ENCODE data around the gene ALG11. TPM values are rescaled to one million over a fixed set of nuclear protein-coding genes. Genes with fewer than 3 reads are reported as not detected.

Gene ALG11
- total RNA-seq, 1 donor from 2014 or later = 28.6 TPM

GRCh38 chr13:52002361-52002760 is 9.8 kb upstream of the ALG11 start:
- DNase-seq (ENCODE audit: low spot score) = no peak
- peaks cover 28% of the 10 kb centered on the region for H3K27me3 Mint-ChIP-seq (ENCODE audit: insufficient read depth)
- no peaks in the 10 kb centered on the region for H3K9me3 Mint-ChIP-seq
- intact Hi-C loops (cut with micrococcal nuclease) = no loop called here
- H3K36me3 Mint-ChIP-seq (ENCODE audit: low read depth) = no peaks in the 10 kb centered on the region
- no peaks in the 10 kb centered on the region for H3K4me1 Mint-ChIP-seq (ENCODE audit: low read depth)
- no peak overlapping the region for H3K27ac Mint-ChIP-seq
- no peak overlapping the region for H3K4me3 Mint-ChIP-seq

DNA sequence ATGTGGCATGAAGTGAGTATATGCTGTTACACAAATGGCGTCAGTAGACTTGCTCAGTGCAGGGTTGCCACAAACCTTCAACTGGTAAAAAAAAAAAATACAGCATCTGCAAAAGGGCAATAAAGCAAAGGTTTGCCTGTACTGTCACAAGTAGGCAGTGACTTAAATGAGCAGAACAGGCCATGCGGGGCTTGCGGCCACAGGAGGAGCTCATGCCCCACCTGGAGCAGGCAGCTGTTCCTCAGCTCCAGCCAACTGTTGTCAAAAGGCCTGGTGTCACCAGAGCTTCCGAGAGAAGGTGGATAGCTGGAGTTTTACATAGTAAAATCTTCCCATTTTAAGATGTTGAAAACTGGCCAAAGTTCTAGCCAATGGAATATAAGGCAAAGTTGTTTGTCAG is 8.7 kb upstream of the ALG11 start:
- intact Hi-C loops (cut with micrococcal nuclease) = no loop called here
- H3K36me3 Mint-ChIP-seq (ENCODE audit: low read depth) = no peaks in the 10 kb centered on the region
- peaks cover 24% of the 10 kb centered on the region for H3K27me3 Mint-ChIP-seq (ENCODE audit: insufficient read depth)
- no peaks in the 10 kb centered on the region for H3K9me3 Mint-ChIP-seq
- no peak overlapping the region for H3K27ac Mint-ChIP-seq
- no peaks in the 10 kb centered on the region for H3K4me1 Mint-ChIP-seq (ENCODE audit: low read depth)
- no peak for DNase-seq (ENCODE audit: low spot score)
- H3K4me3 Mint-ChIP-seq = no peak overlapping the region

- H3K27ac Mint-ChIP-seq = no peak overlapping the region
- intact Hi-C loops (cut with micrococcal nuclease) = no loop called here
Observed at GRCh38 chr13:52004511-52005170, 7.6 kb upstream of the ALG11 start.

GRCh38 chr13:52005841-52006522 is 6.2 kb upstream of the ALG11 start:
- no peaks in the 10 kb centered on the region for H3K9me3 Mint-ChIP-seq
- H3K4me3 Mint-ChIP-seq = no peak overlapping the region
- peaks cover 4% of the 10 kb centered on the region for H3K4me1 Mint-ChIP-seq (ENCODE audit: low read depth)
- DNase-seq (ENCODE audit: low spot score) = no peak
- intact Hi-C loops (cut with micrococcal nuclease) = no loop called here
- H3K27ac Mint-ChIP-seq = no peak overlapping the region
- H3K27me3 Mint-ChIP-seq (ENCODE audit: insufficient read depth) = peaks cover 38% of the 10 kb centered on the region
- H3K36me3 Mint-ChIP-seq (ENCODE audit: low read depth) = no peaks in the 10 kb centered on the region

More at GRCh38 chr13:52004511-52005170, 7.6 kb upstream of the ALG11 start:
- no peaks in the 10 kb centered on the region for H3K4me1 Mint-ChIP-seq (ENCODE audit: low read depth)
- peaks cover 29% of the 10 kb centered on the region for H3K27me3 Mint-ChIP-seq (ENCODE audit: insufficient read depth)
- H3K4me3 Mint-ChIP-seq = no peak overlapping the region
- DNase-seq (ENCODE audit: low spot score) = no peak
- no peaks in the 10 kb centered on the region for H3K36me3 Mint-ChIP-seq (ENCODE audit: low read depth)
- H3K9me3 Mint-ChIP-seq = no peaks in the 10 kb centered on the region

DNA sequence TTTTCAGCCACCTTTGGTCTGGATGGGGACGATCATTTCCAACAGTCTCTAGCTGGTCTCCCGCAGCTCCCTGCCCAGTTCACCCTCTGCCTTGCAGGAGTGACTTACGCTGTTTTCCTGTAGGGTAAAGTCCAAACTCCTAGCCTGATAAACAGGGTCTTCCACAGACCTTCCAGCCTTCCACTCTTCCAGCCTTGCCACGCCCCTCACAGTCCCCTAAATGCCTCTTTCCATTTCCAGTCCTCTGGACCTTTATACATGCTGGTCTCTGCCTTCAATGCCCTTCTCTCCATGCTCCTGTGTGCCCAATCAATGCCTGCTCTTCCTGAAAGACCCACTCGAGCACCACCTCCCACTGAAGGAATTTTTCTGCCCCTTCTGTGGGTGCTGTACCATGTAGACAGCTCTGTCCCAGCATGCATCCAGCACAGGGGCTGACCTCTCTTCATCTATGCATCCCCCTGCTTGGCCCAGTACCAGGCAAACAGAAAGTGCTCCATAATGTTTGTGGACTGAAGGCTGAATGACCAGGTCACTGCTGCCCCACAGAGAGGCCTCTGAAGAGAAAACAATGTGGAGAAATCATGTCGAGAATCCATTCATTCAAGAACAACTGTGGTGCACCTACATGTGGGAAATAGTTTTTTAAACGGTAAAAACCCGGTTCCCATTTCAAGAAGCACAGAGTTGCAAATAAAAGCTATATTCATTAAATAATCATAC is 5.5 kb upstream of the ALG11 start:
- intact Hi-C loops (cut with micrococcal nuclease) = no loop called here

GRCh38 chr13:52009946-52010345 is 2.3 kb upstream of the ALG11 start:
- H3K27ac Mint-ChIP-seq = no peak overlapping the region
- peak overlapping the region; percentile 99 for H3K4me3 Mint-ChIP-seq
- peaks cover 41% of the 10 kb centered on the region for H3K27me3 Mint-ChIP-seq (ENCODE audit: insufficient read depth)
- intact Hi-C loops (cut with micrococcal nuclease) = loop anchor here (5.0 kb wide), 1 partner anchor 113 kb away; no protein-coding TSS in a partner anchor
- no peaks in the 10 kb centered on the region for H3K9me3 Mint-ChIP-seq
- H3K4me1 Mint-ChIP-seq (ENCODE audit: low read depth) = peaks cover 13% of the 10 kb centered on the region
- H3K36me3 Mint-ChIP-seq (ENCODE audit: low read depth) = peaks cover 2% of the 10 kb centered on the region
- no peak for DNase-seq (ENCODE audit: low spot score)

More for the DNA sequence above, 5.5 kb upstream of the ALG11 start:
- H3K9me3 Mint-ChIP-seq = no peaks in the 10 kb centered on the region
- no peak overlapping the region for H3K27ac Mint-ChIP-seq
- no peak for DNase-seq (ENCODE audit: low spot score)
- H3K4me1 Mint-ChIP-seq (ENCODE audit: low read depth) = peaks cover 7% of the 10 kb centered on the region
- no peak overlapping the region for H3K4me3 Mint-ChIP-seq
- peaks cover 39% of the 10 kb centered on the region for H3K27me3 Mint-ChIP-seq (ENCODE audit: insufficient read depth)
- H3K36me3 Mint-ChIP-seq (ENCODE audit: low read depth) = no peaks in the 10 kb centered on the region

GRCh38 chr13:52010890-52011631 is 1.1 kb upstream of the ALG11 start, which contains the start of gene ATP7B:
TSS of gene ATP7B (minus strand) at chr13:52011450. CDS start at chr13:52011337, 113 bp downstream.
- no peaks in the 10 kb centered on the region for H3K9me3 Mint-ChIP-seq
- peak within 1 kb of the TSS; percentile 88 for H3K27ac Mint-ChIP-seq
- peaks cover 13% of the 10 kb centered on the region for H3K4me1 Mint-ChIP-seq (ENCODE audit: low read depth)
- no peak for DNase-seq (ENCODE audit: low spot score)
- H3K4me3 Mint-ChIP-seq = peak within 1 kb of the TSS; percentile 99
- peaks cover 7% of the 10 kb centered on the region for H3K36me3 Mint-ChIP-seq (ENCODE audit: low read depth)
- intact Hi-C loops (cut with micrococcal nuclease) = loop anchor here (1.0 to 5.0 kb wide), 2 partner anchors 10 to 114 kb away; no protein-coding TSS in a partner anchor
- peaks cover 39% of the 10 kb centered on the region for H3K27me3 Mint-ChIP-seq (ENCODE audit: insufficient read depth)

DNA sequence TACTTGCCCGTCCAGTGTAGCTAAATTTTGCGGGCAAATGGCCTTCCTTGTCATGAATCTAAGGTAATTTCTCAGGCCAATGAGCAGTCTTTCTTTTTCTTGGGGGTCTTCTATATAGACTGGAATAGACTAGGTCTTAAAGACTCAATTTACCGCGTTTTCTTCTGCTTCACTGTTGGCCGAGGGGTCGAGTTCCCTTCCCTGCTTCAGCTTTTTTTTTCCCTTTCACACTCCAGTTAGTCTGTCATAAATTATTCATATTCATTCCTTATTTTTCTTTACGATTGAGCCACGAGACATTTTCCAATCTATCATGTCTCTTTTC is 276 bp downstream of the ALG11 start:
- Mint-ChIP-seq H3K27me3 (ENCODE audit: insufficient read depth) (peaks cover 33% of the 10 kb centered on the region), H3K9me3 (no peaks in the 10 kb centered on the region), H3K4me3 (peak overlapping the region; percentile 99), H3K4me1 (ENCODE audit: low read depth) (peaks cover 13% of the 10 kb centered on the region), H3K27ac (peak overlapping the region; percentile 88), H3K36me3 (ENCODE audit: low read depth) (peaks cover 10% of the 10 kb centered on the region)
- DNase-seq (ENCODE audit: low spot score) = no peak
- intact Hi-C loops (cut with micrococcal nuclease) = loop anchor here (1.0 to 5.0 kb wide), 8 partner anchors 115 to 640 kb away; partner anchors contain the start of genes CKAP2, DHRS12, NEK3 and SUGT1

DNA sequence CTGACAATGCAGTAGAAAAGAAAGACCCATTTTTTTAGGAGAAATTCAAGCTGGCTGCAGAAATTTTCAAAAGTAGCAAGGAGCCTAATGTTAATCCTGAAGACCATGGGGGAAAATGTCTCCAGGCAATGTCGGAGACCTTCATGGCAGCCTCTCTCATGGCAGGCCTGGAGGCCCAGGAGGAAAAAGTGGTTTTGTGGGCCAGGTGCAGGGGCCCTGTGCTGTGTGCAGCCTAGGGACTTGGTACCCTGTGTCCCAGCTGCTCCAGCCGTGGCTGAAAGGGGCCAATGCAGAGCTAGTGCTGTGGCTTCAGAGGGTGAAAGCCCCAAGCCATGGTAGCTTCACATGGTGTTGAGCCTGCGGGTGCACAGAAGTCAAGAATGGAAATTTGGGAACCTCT is 4.1 kb downstream of the ALG11 start:
- intact Hi-C loops (cut with micrococcal nuclease) = no loop called here
- DNase-seq (ENCODE audit: low spot score) = no peak
- H3K4me1 Mint-ChIP-seq (ENCODE audit: low read depth) = peaks cover 6% of the 10 kb centered on the region
- H3K36me3 Mint-ChIP-seq (ENCODE audit: low read depth) = peaks cover 25% of the 10 kb centered on the region
- H3K27me3 Mint-ChIP-seq (ENCODE audit: insufficient read depth) = peaks cover 2% of the 10 kb centered on the region
- no peaks in the 10 kb centered on the region for H3K9me3 Mint-ChIP-seq
- no peak overlapping the region for H3K27ac Mint-ChIP-seq
- H3K4me3 Mint-ChIP-seq = no peak overlapping the region

DNA sequence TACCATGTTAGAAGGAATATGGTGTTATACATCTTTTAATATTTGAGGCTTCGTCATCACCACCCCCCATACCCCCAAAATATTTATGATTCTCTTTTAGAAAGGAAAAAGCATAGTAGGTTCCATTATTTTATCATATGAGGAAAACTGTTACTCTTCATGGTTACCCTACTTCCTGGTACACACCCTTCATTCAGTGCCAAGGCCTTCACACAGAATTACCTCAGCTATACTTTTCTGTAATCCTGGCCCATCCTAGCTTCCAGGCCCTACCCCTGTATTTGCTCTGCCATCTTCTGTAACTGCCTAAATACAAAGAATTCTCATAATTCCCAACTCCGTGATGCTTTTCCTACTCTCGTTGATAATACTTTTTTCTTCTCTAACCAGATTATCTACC is 8.0 kb downstream of the ALG11 start:
- intact Hi-C loops (cut with micrococcal nuclease) = no loop called here
- Mint-ChIP-seq H3K36me3 (ENCODE audit: low read depth) (peaks cover 41% of the 10 kb centered on the region), H3K4me1 (ENCODE audit: low read depth) (no peaks in the 10 kb centered on the region), H3K27me3 (ENCODE audit: insufficient read depth) (no peaks in the 10 kb centered on the region), H3K9me3 (no peaks in the 10 kb centered on the region), H3K27ac (no peak overlapping the region), H3K4me3 (no peak overlapping the region)
- no peak for DNase-seq (ENCODE audit: low spot score)

- intact Hi-C loops (cut with micrococcal nuclease) = no loop called here
- no peak for DNase-seq (ENCODE audit: low spot score)
- Mint-ChIP-seq H3K27ac (no peak overlapping the region), H3K9me3 (peaks cover 5% of the 10 kb centered on the region), H3K4me3 (no peak overlapping the region), H3K4me1 (ENCODE audit: low read depth) (peaks cover 14% of the 10 kb centered on the region), H3K27me3 (ENCODE audit: insufficient read depth) (no peaks in the 10 kb centered on the region), H3K36me3 (ENCODE audit: low read depth) (peaks cover 54% of the 10 kb centered on the region)
Observed at GRCh38 chr13:52022356-52022755, 10.2 kb downstream of the ALG11 start.

DNA sequence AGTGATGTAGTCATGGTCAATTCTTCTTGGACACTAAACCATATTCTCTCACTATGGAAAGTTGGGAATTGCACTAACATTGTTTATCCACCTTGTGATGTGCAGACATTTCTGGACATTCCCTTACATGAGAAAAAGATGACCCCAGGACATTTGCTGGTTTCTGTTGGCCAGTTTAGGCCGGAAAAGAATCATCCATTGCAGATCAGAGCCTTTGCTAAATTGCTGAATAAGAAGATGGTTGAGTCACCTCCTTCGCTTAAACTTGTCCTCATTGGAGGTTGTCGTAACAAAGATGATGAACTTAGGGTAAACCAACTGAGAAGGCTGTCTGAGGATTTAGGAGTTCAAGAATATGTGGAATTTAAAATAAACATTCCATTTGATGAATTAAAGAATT is 12.3 kb downstream of the ALG11 start, which contains the start of gene UTP14C:
UTP14C (plus strand) TSS at position 211 of the 400 bp plus-strand sequence. CDS start 4,114 bp downstream, outside the sequence.
- no peak within 1 kb of the TSS for H3K4me3 Mint-ChIP-seq
- H3K9me3 Mint-ChIP-seq = peaks cover 5% of the 10 kb centered on the region
- no peaks in the 10 kb centered on the region for H3K27me3 Mint-ChIP-seq (ENCODE audit: insufficient read depth)
- peaks cover 60% of the 10 kb centered on the region for H3K36me3 Mint-ChIP-seq (ENCODE audit: low read depth)
- no peak within 1 kb of the TSS for H3K27ac Mint-ChIP-seq
- peaks cover 14% of the 10 kb centered on the region for H3K4me1 Mint-ChIP-seq (ENCODE audit: low read depth)
- intact Hi-C loops (cut with micrococcal nuclease) = no loop called here
- DNase-seq (ENCODE audit: low spot score) = no peak

Measured in activated T-helper 1 cell treated with anti-CD3 and anti-CD28 coated beads, Interleukin-12 subunit alpha, Interleukin-12 subunit beta, Interleukin-2, Interleukin-4 antibody, amounts not matched to agents 30 ng/mL and 10 ng/mL and 1 ng/mL, durations not matched to agents 14 hours and 24 hours and 36 hours (primary cell).